Osteoblast (primary cell): ENCODE measurements around the gene AMBP. TPM values are rescaled to one million over a fixed set of nuclear protein-coding genes. Genes with fewer than 3 reads are reported as not detected.

Experiments
- DNase-seq: peaks from one replicate; pipeline ENCODE4 v3.0.0; 2011; ENCODE audit warnings: low spot score, mixed read lengths; ENCODE audit not compliant: insufficient read length; ENCODE audit errors: missing footprints
- H2AFZ ChIP-seq: 2 replicates; pipeline ENCODE4 v1.6.0; 2011; ENCODE audit warnings: mild to moderate bottlenecking, low read length
- H3K27ac ChIP-seq: 2 replicates; pipeline ENCODE4 v1.5.1; 2011; ENCODE audit warnings: mild to moderate bottlenecking, low read depth, low read length, moderate library complexity
- H3K27me3 ChIP-seq: 2 replicates; pipeline ENCODE4 v1.6.0; 2012; ENCODE audit warnings: mild to moderate bottlenecking, control low read depth, inconsistent platforms, low read length, moderate library complexity; ENCODE audit not compliant: insufficient read depth
- H3K36me3 ChIP-seq: 2 replicates; pipeline ENCODE4 v1.5.1; 2011; ENCODE audit warnings: mild to moderate bottlenecking, low read length, control low read depth, moderate library complexity; ENCODE audit not compliant: insufficient read depth
- H3K4me1 ChIP-seq: 2 replicates; pipeline ENCODE4 v1.5.1; 2011; ENCODE audit warnings: mild to moderate bottlenecking, low read length, control low read depth, moderate library complexity; ENCODE audit not compliant: insufficient read depth
- H3K4me2 ChIP-seq: 2 replicates; pipeline ENCODE4 v1.6.0; 2011; ENCODE audit warnings: mild to moderate bottlenecking, low read length; ENCODE audit not compliant: insufficient read depth
- H3K4me3 ChIP-seq: fragments of 200-600 bp; sonication (generic); 3 replicates; pipeline ENCODE4 v1.5.1; 2012; ENCODE audit warnings: mild to moderate bottlenecking, low read length, inconsistent platforms; ENCODE audit not compliant: insufficient read depth
- H3K79me2 ChIP-seq: 2 replicates; pipeline ENCODE4 v1.6.0; 2012; ENCODE audit warnings: mild to moderate bottlenecking, low read length, control low read depth, inconsistent platforms; ENCODE audit not compliant: insufficient read depth
- H3K9me3 ChIP-seq: 2 replicates; pipeline ENCODE4 v1.5.1; 2011; ENCODE audit warnings: low read depth, low read length, control low read depth
- H4K20me1 ChIP-seq: 2 replicates; pipeline ENCODE4 v1.6.0; 2012; ENCODE audit warnings: mild to moderate bottlenecking, low read length, control low read depth; ENCODE audit not compliant: insufficient read depth
- total RNA-seq: library from RNA; depleted of rRNA; stranded (reverse); fragments of >200 nt; gene quantifications from 2 replicates; pipeline ENCODE4 v1.2.3, GENCODE V29; 2012
- TF ChIP-seq, protein P1 (sequence below): IDR thresholded peaks from 2 replicates; pipeline ENCODE4 v1.5.1; 2011; ENCODE audit warnings: mild to moderate bottlenecking, low read depth, low read length, moderate library complexity; ENCODE audit errors: extremely low read depth

Gene AMBP
- total RNA-seq, 1 donor = not detected

DNA sequence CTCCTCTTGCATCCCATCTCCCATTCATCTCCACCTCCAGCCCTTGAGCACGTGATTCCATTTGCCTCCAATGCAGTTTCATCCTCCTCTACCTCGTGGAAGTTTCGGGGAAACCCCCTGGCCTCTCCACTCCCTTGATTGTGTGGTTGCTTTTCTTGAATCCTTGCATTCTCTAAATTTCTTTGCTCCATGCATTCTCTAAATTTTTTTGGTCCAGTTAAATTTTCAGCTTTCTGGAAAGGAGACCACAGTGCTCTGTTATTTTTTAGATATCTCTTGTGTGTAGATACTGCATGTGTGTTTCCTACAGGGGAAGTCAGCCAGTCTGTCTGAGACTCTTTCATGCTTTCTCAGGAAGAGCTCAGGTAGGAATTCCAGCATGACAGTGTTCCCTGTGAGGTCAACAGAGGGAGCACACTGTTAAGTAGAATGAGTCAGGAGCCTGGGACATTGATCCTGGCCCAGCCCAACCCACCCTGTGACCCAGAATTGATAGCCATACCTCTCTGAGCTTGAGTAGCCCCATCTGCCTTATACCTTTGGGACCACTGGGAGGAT, 52.8 kb downstream of the AMBP start:
- H3K27me3 ChIP-seq = no peaks in the 10 kb centered on the region
- no peak overlapping the region for H3K4me3 ChIP-seq
- no peaks in the 10 kb centered on the region for H3K79me2 ChIP-seq
- H3K4me2 ChIP-seq = no peak overlapping the region
- H3K4me1 ChIP-seq = no peaks in the 10 kb centered on the region
- peaks cover 44% of the 10 kb centered on the region for H3K36me3 ChIP-seq
- peaks cover 8% of the 10 kb centered on the region for H4K20me1 ChIP-seq
- TF ChIP-seq, protein P1, sequence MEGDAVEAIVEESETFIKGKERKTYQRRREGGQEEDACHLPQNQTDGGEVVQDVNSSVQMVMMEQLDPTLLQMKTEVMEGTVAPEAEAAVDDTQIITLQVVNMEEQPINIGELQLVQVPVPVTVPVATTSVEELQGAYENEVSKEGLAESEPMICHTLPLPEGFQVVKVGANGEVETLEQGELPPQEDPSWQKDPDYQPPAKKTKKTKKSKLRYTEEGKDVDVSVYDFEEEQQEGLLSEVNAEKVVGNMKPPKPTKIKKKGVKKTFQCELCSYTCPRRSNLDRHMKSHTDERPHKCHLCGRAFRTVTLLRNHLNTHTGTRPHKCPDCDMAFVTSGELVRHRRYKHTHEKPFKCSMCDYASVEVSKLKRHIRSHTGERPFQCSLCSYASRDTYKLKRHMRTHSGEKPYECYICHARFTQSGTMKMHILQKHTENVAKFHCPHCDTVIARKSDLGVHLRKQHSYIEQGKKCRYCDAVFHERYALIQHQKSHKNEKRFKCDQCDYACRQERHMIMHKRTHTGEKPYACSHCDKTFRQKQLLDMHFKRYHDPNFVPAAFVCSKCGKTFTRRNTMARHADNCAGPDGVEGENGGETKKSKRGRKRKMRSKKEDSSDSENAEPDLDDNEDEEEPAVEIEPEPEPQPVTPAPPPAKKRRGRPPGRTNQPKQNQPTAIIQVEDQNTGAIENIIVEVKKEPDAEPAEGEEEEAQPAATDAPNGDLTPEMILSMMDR = no peak
- H3K27ac ChIP-seq = no peak overlapping the region
- DNase-seq = no peak
- peaks cover 4% of the 10 kb centered on the region for H3K9me3 ChIP-seq
- no peak overlapping the region for H2AFZ ChIP-seq

DNA sequence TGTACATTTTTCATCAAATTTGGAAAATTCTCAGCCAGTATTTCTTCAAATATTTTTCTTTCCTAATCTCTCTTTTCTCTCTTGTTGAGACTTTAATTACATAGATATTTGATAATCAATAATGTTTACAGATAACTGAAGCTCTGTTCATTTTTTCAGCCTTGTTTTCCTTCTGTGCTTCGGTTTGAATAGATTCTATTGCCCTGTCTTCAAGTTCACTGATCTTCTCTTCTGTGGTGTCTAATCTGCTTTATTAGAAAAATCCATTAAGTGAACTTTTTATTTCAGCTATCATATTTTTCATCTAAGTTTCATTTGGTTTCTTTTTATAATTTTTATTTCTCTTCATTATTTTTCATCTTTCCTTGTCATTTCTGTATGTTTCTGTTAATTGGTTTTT, 54.1 kb downstream of the AMBP start:
- Histone ChIP-seq H2AFZ (no peak overlapping the region), H3K79me2 (no peaks in the 10 kb centered on the region), H3K9me3 (peaks cover 4% of the 10 kb centered on the region), H3K4me1 (no peaks in the 10 kb centered on the region), H3K4me2 (no peak overlapping the region), H4K20me1 (peaks cover 8% of the 10 kb centered on the region), H3K36me3 (peaks cover 35% of the 10 kb centered on the region), H3K27me3 (no peaks in the 10 kb centered on the region), H3K4me3 (no peak overlapping the region), H3K27ac (no peak overlapping the region)
- DNase-seq = no peak
- TF ChIP-seq, protein P1 = no peak

DNA sequence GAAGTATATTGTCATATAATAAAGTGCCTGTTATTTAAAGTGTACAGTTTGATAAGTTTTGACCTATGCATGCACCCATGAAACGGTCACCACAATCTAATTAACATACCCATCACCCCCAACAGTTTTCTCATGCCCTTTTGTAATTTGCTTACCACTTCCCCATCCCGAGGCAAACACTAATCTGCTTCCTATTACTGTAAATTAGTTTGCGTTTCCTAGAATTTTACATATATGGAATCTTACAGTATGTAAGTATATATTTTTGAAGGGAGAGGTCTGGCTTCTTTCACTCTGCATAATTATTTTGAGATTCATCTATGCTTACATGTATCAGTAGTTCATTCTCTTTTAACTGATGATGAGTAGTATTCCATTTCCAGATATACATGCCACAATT, 56.5 kb downstream of the AMBP start:
- Histone ChIP-seq H2AFZ (no peak overlapping the region), H3K79me2 (no peaks in the 10 kb centered on the region), H3K4me2 (no peak overlapping the region), H3K27me3 (no peaks in the 10 kb centered on the region), H3K36me3 (peaks cover 37% of the 10 kb centered on the region), H3K27ac (no peak overlapping the region), H3K4me1 (no peaks in the 10 kb centered on the region), H4K20me1 (peaks cover 8% of the 10 kb centered on the region), H3K9me3 (peaks cover 4% of the 10 kb centered on the region), H3K4me3 (no peak overlapping the region)
- no peak for DNase-seq
- TF ChIP-seq, protein P1 = no peak

DNA sequence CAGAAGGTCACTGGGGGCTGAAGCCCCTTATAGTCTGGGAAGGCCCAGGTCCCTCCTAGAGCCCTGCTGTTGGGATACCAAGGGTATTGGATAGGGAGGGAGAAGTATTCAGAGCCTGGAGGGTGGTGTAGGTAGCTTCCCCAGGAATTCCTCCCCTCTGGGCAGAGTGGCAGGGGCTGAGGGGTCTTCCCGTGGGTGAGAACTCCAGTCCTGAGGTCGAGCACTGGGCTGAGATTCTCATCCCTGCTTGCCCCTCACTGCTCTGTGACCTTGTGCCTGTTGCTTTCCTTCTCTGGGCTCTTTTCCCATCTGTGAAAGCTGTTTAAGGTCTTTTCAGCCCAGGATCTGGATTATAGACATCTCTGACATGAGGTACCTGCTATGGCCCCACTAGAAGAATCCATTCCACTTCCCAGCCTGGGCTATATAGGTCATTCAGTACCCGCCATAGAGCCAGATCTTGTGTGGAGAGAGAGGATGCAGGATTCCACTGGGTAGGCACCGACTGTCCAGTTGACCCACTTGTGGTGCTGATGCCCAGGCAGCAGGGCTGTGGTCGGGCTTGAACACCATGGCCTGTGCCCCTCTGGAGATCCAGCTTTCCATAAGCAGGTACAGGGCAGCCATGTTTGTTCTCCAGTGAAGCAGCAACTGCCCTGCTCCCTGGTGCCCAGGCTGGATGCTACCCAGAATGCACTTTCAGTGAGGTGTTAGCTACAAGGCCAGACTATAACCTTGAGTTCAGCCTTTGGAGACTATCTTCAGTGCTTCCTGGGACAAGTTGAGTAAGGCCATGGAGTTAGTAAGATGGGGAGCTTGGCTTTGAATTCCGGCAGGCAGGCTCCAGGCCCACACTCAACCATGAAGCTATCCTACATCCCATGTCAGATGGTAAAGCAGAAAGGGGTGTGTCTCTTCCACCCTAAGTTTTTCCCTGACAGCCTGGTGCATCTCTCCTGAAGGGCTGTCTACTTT, 60.1 kb downstream of the AMBP start:
- H3K36me3 ChIP-seq = peaks cover 27% of the 10 kb centered on the region
- H4K20me1 ChIP-seq = no peaks in the 10 kb centered on the region
- H3K27ac ChIP-seq = no peak overlapping the region
- peaks cover 4% of the 10 kb centered on the region for H3K9me3 ChIP-seq
- no peak overlapping the region for H3K4me2 ChIP-seq
- no peak overlapping the region for H3K4me3 ChIP-seq
- no peaks in the 10 kb centered on the region for H3K4me1 ChIP-seq
- H3K79me2 ChIP-seq = no peaks in the 10 kb centered on the region
- H3K27me3 ChIP-seq = no peaks in the 10 kb centered on the region
- no peak overlapping the region for H2AFZ ChIP-seq
- TF ChIP-seq, protein P1 = no peak
- DNase-seq = no peak
